ENCODE results near the gene NPPA. TPM values are rescaled to one million over a fixed set of nuclear protein-coding genes. Genes with fewer than 3 reads are reported as not detected.

Gene NPPA
- total RNA-seq, 2 experiments from 2014 or later = not detected

DNA sequence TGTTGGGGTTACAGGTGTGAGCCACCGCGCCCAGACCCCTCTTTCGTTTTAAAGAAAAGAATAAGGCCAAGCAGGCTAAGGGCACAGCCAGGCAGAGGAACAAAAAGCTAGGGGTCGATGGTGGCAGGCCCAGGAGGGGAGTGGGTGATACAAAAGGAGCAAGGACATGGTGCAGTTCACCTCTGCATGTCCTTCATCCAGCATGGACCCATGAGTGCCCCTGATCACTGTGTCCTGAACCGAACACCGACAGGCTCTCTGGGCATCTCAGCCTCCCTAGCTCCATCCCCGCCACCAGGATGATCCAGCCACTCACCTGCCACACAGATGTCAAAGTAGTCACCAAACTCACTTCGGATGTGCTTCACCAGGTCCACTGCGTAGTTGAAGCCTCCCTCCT is 47.7 kb downstream of the NPPA start:
- H3K4me3 Mint-ChIP-seq = no peak overlapping the region
- H3K36me3 Mint-ChIP-seq (ENCODE audit: low read depth) = peaks cover 14% of the 10 kb centered on the region
- peaks cover 29% of the 10 kb centered on the region for H3K4me1 Mint-ChIP-seq (ENCODE audit: low read depth)
- H3K27ac Mint-ChIP-seq = no peak overlapping the region
- no peak for DNase-seq
- H3K9me3 Mint-ChIP-seq = no peaks in the 10 kb centered on the region
- CTCF ChIA-PET = no interaction called here
- intact Hi-C loops (cut with micrococcal nuclease) = no loop called here
- no peaks in the 10 kb centered on the region for H3K27me3 Mint-ChIP-seq (ENCODE audit: low read depth)

- CTCF ChIA-PET = no interaction called here
Observed at GRCh38 chr1:11799099-11799498, 48.5 kb downstream of the NPPA start.

GRCh38 chr1:11797525-11798216 is 49.9 kb downstream of the NPPA start:
- H3K27me3 Mint-ChIP-seq (ENCODE audit: low read depth) = no peaks in the 10 kb centered on the region
- DNase-seq = no peak
- H3K27ac Mint-ChIP-seq = no peak overlapping the region
- H3K36me3 Mint-ChIP-seq (ENCODE audit: low read depth) = peaks cover 12% of the 10 kb centered on the region
- no peaks in the 10 kb centered on the region for H3K9me3 Mint-ChIP-seq
- peaks cover 9% of the 10 kb centered on the region for H3K4me1 Mint-ChIP-seq (ENCODE audit: low read depth)
- CTCF ChIA-PET = interaction anchor here (0.9 to 1.0 kb wide), 2 partner anchors 12 to 134 kb away, joined by 3 read pairs; partner anchors contain the start of gene FBXO6
- intact Hi-C loops (cut with micrococcal nuclease) = no loop called here
- no peak overlapping the region for H3K4me3 Mint-ChIP-seq

More at GRCh38 chr1:11799099-11799498, 48.5 kb downstream of the NPPA start:
- no peak overlapping the region for H3K27ac Mint-ChIP-seq
- H3K36me3 Mint-ChIP-seq (ENCODE audit: low read depth) = peaks cover 14% of the 10 kb centered on the region
- DNase-seq = no peak
- H3K27me3 Mint-ChIP-seq (ENCODE audit: low read depth) = no peaks in the 10 kb centered on the region
- H3K9me3 Mint-ChIP-seq = no peaks in the 10 kb centered on the region
- H3K4me3 Mint-ChIP-seq = no peak overlapping the region
- peaks cover 22% of the 10 kb centered on the region for H3K4me1 Mint-ChIP-seq (ENCODE audit: low read depth)
- intact Hi-C loops (cut with micrococcal nuclease) = no loop called here

DNA sequence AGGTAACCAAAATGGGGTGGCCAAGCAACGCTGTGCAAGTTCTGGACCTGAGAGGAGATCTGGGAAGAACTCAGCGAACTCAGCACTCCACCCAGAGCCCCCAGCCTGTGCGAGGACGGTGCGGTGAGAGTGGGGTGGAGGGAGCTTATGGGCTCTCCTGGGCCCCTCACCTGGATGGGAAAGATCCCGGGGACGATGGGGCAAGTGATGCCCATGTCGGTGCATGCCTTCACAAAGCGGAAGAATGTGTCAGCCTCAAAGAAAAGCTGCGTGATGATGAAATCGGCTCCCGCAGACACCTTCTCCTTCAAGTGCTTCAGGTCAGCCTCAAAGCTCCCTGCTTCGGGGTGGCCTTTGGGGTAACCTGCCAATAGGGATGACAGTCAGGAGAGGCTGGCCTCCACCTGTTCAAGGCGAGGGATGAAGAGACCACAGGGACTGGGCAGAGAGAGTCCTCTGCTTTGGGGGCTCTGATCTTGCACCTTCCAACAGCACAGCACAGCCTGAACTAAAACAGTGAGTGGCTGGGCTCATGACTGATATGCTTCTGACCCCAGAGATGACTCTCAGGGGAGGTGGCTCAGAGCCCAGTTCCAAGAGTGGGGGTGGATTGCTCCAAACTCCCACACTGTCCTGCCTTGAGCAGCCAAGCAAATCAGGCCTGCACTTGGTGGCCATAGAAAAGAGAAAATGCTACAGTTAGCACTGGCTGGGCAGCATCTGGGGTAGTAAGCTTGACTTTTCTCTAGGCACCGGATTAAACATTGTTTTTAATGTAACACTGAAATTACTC is 51.4 kb downstream of the NPPA start:
- H3K9me3 Mint-ChIP-seq = no peaks in the 10 kb centered on the region
- H3K27me3 Mint-ChIP-seq (ENCODE audit: low read depth) = no peaks in the 10 kb centered on the region
- no peak for DNase-seq
- peaks cover 11% of the 10 kb centered on the region for H3K36me3 Mint-ChIP-seq (ENCODE audit: low read depth)
- no peak overlapping the region for H3K27ac Mint-ChIP-seq
- CTCF ChIA-PET = interaction anchor here (1.7 kb wide), 1 partner anchor 11 kb away, joined by 5 read pairs; no protein-coding TSS in a partner anchor
- intact Hi-C loops (cut with micrococcal nuclease) = no loop called here
- no peaks in the 10 kb centered on the region for H3K4me1 Mint-ChIP-seq (ENCODE audit: low read depth)
- H3K4me3 Mint-ChIP-seq = no peak overlapping the region

Other genes starting within 250 kb of the NPPA start
- gene FBXO2, start 193.4 kb downstream of the NPPA start, total RNA-seq = 1 to 10 TPM in 1 of 2 experiments, under 1 TPM in 1; 0.77 to 1.1 TPM
- gene FBXO44, start 192.9 kb downstream of the NPPA start, total RNA-seq = 10 to 100 TPM; 21.6 to 23.6 TPM
- 10 to 100 TPM; 20.0 to 20.6 TPM for gene FBXO6, start 183.6 kb downstream of the NPPA start, total RNA-seq
- gene MAD2L2, start 166.6 kb downstream of the NPPA start, total RNA-seq = 10 to 100 TPM; 86.7 to 88.3 TPM
- under 1 TPM; 0.26 to 0.30 TPM for gene DRAXIN, start 156.1 kb downstream of the NPPA start, total RNA-seq
- 10 to 100 TPM; 20.3 to 21.7 TPM for gene AGTRAP, start 111.6 kb downstream of the NPPA start, total RNA-seq
- not detected for gene C1orf167, start 85.6 kb downstream of the NPPA start, total RNA-seq
- 1 to 10 TPM; 7.1 to 7.9 TPM for gene MTHFR, start 41.8 kb downstream of the NPPA start, total RNA-seq
- 10 to 100 TPM; 11.3 to 11.6 TPM for gene CLCN6, start 41.6 kb downstream of the NPPA start, total RNA-seq
- gene NPPB, start 11.2 kb upstream of the NPPA start, total RNA-seq = not detected
- gene KIAA2013, start 78.6 kb upstream of the NPPA start, total RNA-seq = 10 to 100 TPM; 16.0 to 17.7 TPM
- 1 to 10 TPM; 6.7 to 9.0 TPM for gene PLOD1, start 86.9 kb upstream of the NPPA start, total RNA-seq
- 10 to 100 TPM; 47.4 to 52.3 TPM for gene MFN2, start 132.7 kb upstream of the NPPA start, total RNA-seq
- 10 to 100 TPM; 32.8 to 36.4 TPM for gene MIIP, start 171.7 kb upstream of the NPPA start, total RNA-seq
- 10 to 100 TPM; 18.6 to 18.8 TPM for gene TNFRSF8, start 215.5 kb upstream of the NPPA start, total RNA-seq

Measured in activated naive CD4-positive, alpha-beta T cell treated with anti-CD3 and anti-CD28 coated beads for 36 hours (primary cell).